NCI-H2107 treated with DMSO at 0.1 percent for 48 hours (cell line): Measurements from ENCODE around the gene ETNPPL.

Experiments
- DNase-seq: peaks from one replicate; lab custom pipeline; 2025; ENCODE audit not compliant: unreplicated experiment; lab: John Stamatoyannopoulos, UW

The ETNPPL gene

GRCh38 chr4:108700081-108700757 is 62.6 kb downstream of the ETNPPL start:
- no peak for DNase-seq

- no peak for DNase-seq
Observed at GRCh38 chr4:108696160-108696559, 66.7 kb downstream of the ETNPPL start.

- no peak for DNase-seq
Observed at GRCh38 chr4:108695062-108695461, 67.8 kb downstream of the ETNPPL start.

- no peak for DNase-seq
Observed at GRCh38 chr4:108694423-108694822, 68.4 kb downstream of the ETNPPL start.

GRCh38 chr4:108693819-108694218 is 69.0 kb downstream of the ETNPPL start:
- no peak for DNase-seq

GRCh38 chr4:108693211-108693610 is 69.6 kb downstream of the ETNPPL start:
- no peak for DNase-seq
